GM18507 (cell line): ENCODE measurements around the gene OXCT2.

Experiments used
- DNase-seq: peaks from one replicate; pipeline ENCODE4 v3.0.0; 2011; ENCODE audit warnings: low read depth; ENCODE audit not compliant: insufficient read length; ENCODE audit errors: extremely low spot score
- FAIRE-seq: peaks from 2 replicates; lab custom pipeline; 2011; peaks lifted over from hg19 to GRCh38; lab: Jason Lieb, UNC

Gene OXCT2

GRCh38 chr1:39751595-39751994 is 19.6 kb downstream of the OXCT2 start:
- no peak for DNase-seq
- no peak for FAIRE-seq

GRCh38 chr1:39745016-39745670 is 26.0 kb downstream of the OXCT2 start:
- no peak for FAIRE-seq
- no peak for DNase-seq

GRCh38 chr1:39738622-39739366 is 32.4 kb downstream of the OXCT2 start, which contains the start of gene PPIE:
Gene PPIE, plus strand, starts transcription at chr1:39738882. Its CDS starts 19 bp downstream, at chr1:39738901.
- DNase-seq (peak; percentile 86), FAIRE-seq (peak; percentile 99)

GRCh38 chr1:39737546-39738169 is 33.5 kb downstream of the OXCT2 start:
- no peak for DNase-seq
- FAIRE-seq, result peak; percentile 15

DNA sequence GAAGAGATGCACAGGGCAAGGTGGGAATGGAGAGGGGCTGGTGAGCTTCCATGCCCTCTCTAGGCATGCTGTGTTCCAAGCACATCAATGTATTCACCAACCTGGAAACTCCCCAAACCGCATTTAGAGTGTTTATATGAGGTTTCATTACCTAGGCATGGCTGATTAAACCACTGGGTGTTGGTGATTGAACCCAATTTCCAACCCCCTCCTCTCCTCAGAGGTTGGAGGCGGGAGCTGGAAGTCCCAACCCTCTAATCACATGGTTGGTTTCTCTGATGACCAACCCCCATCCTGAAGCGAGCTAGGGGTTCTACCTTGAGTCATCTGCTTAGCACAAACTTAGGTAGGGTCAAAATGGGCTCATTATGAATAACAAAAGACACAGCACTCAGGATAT is 35.4 kb downstream of the OXCT2 start:
- FAIRE-seq (no peak), DNase-seq (no peak)

DNA sequence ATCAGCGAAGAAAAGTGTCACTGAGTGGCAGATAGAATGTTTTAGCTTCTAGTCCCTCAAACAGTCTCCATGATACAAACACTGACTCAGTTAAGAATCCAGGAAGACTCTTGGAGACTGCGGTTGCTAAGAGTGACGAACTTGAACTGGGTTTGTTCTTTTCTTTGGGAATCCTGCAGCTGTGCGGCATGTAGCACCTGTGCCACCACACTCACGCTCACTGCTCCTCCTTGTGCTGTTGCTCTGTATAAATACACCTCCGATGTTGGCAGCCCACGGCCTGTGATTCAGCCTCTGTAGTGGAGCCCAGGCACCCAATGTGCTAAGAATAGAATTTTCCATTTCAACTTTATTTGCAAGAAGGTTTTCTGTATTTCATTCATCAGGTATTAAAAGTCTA is 38.0 kb downstream of the OXCT2 start:
- no peak for DNase-seq
- no peak for FAIRE-seq

- FAIRE-seq, result no peak
- DNase-seq, result no peak
Measured at GRCh38 chr1:39732730-39733129, 38.4 kb downstream of the OXCT2 start.

DNA sequence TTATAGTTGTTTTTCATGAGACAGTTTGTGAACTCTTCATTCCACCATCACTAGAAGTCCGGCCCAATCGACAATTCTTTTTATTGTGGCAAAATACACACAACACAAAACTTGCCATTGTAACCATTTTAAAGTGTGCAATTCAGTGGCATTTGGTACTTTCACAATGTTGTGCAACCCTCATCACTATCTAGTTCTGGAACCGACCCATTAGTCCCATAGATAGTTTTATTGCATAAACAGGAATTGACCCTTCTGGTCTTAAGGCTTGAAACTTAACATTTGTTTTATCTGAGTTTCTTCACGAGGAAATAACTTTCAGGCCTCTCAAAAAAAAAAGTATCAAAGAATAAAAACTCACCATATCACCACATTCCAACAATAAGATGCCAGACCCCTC is 41.3 kb downstream of the OXCT2 start:
- DNase-seq, result no peak

GRCh38 chr1:39729030-39729429 is 42.1 kb downstream of the OXCT2 start:
- no peak for FAIRE-seq
- no peak for DNase-seq

More for the DNA sequence above, 41.3 kb downstream of the OXCT2 start:
- FAIRE-seq, result no peak

- DNase-seq (no peak), FAIRE-seq (no peak)
Measured at GRCh38 chr1:39727932-39728317, 43.2 kb downstream of the OXCT2 start.

GRCh38 chr1:39727221-39727931 is 43.8 kb downstream of the OXCT2 start:
- no peak for DNase-seq
- FAIRE-seq, result peak; percentile 58

- FAIRE-seq (no peak), DNase-seq (no peak)
Measured at GRCh38 chr1:39726600-39726999, 44.5 kb downstream of the OXCT2 start.

GRCh38 chr1:39722495-39722894 is 48.7 kb downstream of the OXCT2 start:
- no peak for FAIRE-seq
- DNase-seq, result no peak

- DNase-seq (no peak), FAIRE-seq (no peak)
Measured at GRCh38 chr1:39721664-39722063, 49.5 kb downstream of the OXCT2 start.

DNA sequence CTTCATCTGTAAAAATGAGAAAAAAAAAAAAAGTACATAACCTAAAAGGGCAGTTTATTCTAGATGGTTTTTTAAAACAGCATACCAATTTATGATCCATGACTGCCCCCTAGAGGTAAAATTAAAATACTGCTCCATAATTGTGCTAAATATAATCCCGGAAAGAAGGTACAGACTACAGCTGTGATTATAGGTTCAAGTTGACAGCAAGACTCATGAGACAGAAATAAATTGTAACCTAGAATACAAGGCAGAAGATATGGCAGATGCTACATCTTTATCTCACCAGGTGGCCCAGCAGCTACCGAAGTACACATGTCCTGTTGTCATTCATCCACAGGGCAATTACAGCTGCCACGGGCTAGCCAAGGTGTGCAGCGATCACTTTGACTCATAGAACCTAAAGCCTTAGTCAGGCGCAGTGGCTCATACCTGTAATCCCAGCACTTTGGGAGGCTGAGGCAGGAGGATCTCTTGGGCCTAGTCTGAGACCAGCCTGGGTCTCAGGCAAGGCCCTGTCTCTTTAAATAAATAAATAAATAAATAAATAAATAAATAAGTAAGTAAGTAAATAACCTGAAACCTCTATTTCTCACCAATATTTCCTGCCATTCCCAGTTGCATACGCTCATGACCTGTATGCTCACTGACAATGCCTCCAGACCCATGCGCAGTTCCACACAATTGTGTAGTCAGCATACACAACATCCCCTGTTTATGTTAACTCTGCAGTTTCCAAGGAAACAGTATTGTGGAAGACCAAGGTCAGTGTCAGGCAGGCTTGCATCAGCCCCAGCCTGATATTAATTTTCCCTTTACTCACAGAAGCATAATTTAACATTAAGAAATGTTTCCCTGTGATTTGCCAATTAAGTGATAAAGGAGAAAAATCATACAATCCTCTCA is 50.8 kb downstream of the OXCT2 start:
- DNase-seq (no peak), FAIRE-seq (peak; percentile 82)
